Esophagus muscularis mucosa (tissue), 4 donors: Measurements from ENCODE around the gene KRCC1. TPM values are rescaled to one million over a fixed set of nuclear protein-coding genes. Genes with fewer than 3 reads are reported as not detected.

Experiments used
- DNase-seq: peaks from one replicate; pipeline ENCODE4 v3.0.0-alpha.2; 2017; ENCODE audit errors: extremely low spot score
- H3K27ac ChIP-seq, 4 donors: fragments of 200-600 bp; sonication (generic); replicated peaks in 1 of 4; 1 replicate in 3 of 4; 2 replicates in 1 of 4; pipeline ENCODE4 v1.5.1; 2016 to 2019; ENCODE audit warnings: mild to moderate bottlenecking in 1 of 4
- H3K27me3 ChIP-seq, 4 donors: fragments of 200-600 bp; sonication (generic); one replicate each; pipeline versions ENCODE4 v1.5.1 to v1.6.0; 2016 to 2019
- H3K36me3 ChIP-seq, 4 donors: fragments of 200-600 bp; sonication (generic); one replicate each; pipeline ENCODE4 v1.5.1; 2016 to 2019
- H3K4me1 ChIP-seq, 4 donors: fragments of 200-600 bp; sonication (generic); one replicate each; pipeline ENCODE4 v1.5.1; 2016 to 2019
- H3K4me3 ChIP-seq, 4 donors: fragments of 200-600 bp; sonication (generic); 1 replicate in 2 of 4; 2 replicates in 2 of 4; pipeline ENCODE4 v1.5.1; 2016 to 2019; ENCODE audit warnings: mild to moderate bottlenecking in 4 of 4, moderate library complexity in 1 of 4
- H3K9me3 ChIP-seq, 4 donors: fragments of 200-600 bp; sonication (generic); 1 replicate in 3 of 4; 2 replicates in 1 of 4; pipeline ENCODE4 v1.5.1; 2016 to 2019
- CTCF ChIP-seq, 3 experiments: fragments of 200-600 bp in 2 of 3; fragments of 450-650 bp in 1 of 3; sonication (generic) in 2 of 3; IDR thresholded peaks; one replicate each; pipeline ENCODE4 v1.5.1; 2017 to 2019; ENCODE audit warnings: antibody characterized with exemption in 3 of 3, mild to moderate bottlenecking in 2 of 3, moderate library complexity in 1 of 3
- EP300 ChIP-seq: sonication (generic); formaldehyde crosslinking; IDR thresholded peaks from one replicate; pipeline ENCODE4 v1.6.1; 2017; ENCODE audit warnings: antibody characterized with exemption
- POLR2A ChIP-seq: fragments of 450-650 bp; IDR thresholded peaks from one replicate; pipeline ENCODE4 v1.6.1; 2017; ENCODE audit warnings: antibody characterized with exemption, moderate library complexity, mild to moderate bottlenecking, low read depth
- POLR2AphosphoS5 ChIP-seq, 2 donors: sonication (generic); formaldehyde crosslinking; IDR thresholded peaks; one replicate each; pipeline ENCODE4 v1.6.1; 2017; ENCODE audit warnings: antibody characterized with exemption in 2 of 2
- WGBS: methylation state at CpG from one replicate; pipeline ENCODE4 v1.1.5; 2018; 5-methylcytosine and 5-hydroxymethylcytosine counted together
- intact Hi-C: fragments of 100-400 bp; cut with DNase I; formaldehyde crosslinking; loops from one replicate; pipeline ENCODE4 v1.15.1; 2023
- total RNA-seq, 4 donors: library from RNA; depleted of rRNA; stranded (reverse); fragments of >200 nt; gene quantifications; one replicate each; pipeline versions ENCODE4 v1.1.0 to v1.2.1, GENCODE V29; 2016

Gene KRCC1
- total RNA-seq, 4 donors from 2014 or later: 21.9 to 36.4 (median 27.9) TPM

- DNase-seq: no peak
- H3K27ac ChIP-seq: no peak overlapping the region
- 91% methylated on average over 4 of the region's 4 CpGs for WGBS
- peaks cover 20 to 72% (median 47%) of the 10 kb centered on the region in 4 donors for H3K36me3 ChIP-seq
- no peaks in the 10 kb centered on the region for H3K4me1 ChIP-seq
- intact Hi-C loops: no loop called here
- no peaks in the 10 kb centered on the region for H3K27me3 ChIP-seq
- TF ChIP-seq CTCF (IDR thresholded peaks at IDR 0.05) (no peak), EP300 (no peak), POLR2AphosphoS5 (IDR thresholded peaks at IDR 0.05) (no peak), POLR2A (no peak)
- H3K9me3 ChIP-seq: no peaks in the 10 kb centered on the region
- no peak overlapping the region for H3K4me3 ChIP-seq
These were observed 26.7 kb downstream of the KRCC1 start for GRCh38 chr2:88028931-88029330.

GRCh38 chr2:88027697-88028389 is 27.7 kb downstream of the KRCC1 start:
- DNase-seq: no peak
- 73% methylated on average over 10 of the region's 10 CpGs for WGBS
- Histone ChIP-seq H3K27me3 (no peaks in the 10 kb centered on the region), H3K9me3 (no peaks in the 10 kb centered on the region), H3K4me1 (no peaks in the 10 kb centered on the region), H3K27ac (no peak overlapping the region), H3K4me3 (no peak overlapping the region), H3K36me3 (peaks cover 20 to 62% (median 37%) of the 10 kb centered on the region in 4 donors)
- intact Hi-C loops: no loop called here
- TF ChIP-seq POLR2AphosphoS5 (IDR thresholded peaks at IDR 0.05): no peak
- TF ChIP-seq CTCF (IDR thresholded peaks at IDR 0.05): no peak
- no peak for TF ChIP-seq EP300
- TF ChIP-seq POLR2A: no peak

- Histone ChIP-seq H3K27ac (no peak overlapping the region), H3K36me3 (peaks cover 16 to 31% (median 19%) of the 10 kb centered on the region in 4 donors), H3K4me3 (no peak overlapping the region), H3K9me3 (no peaks in the 10 kb centered on the region), H3K27me3 (no peaks in the 10 kb centered on the region), H3K4me1 (no peaks in the 10 kb centered on the region)
- no peak for TF ChIP-seq POLR2A
- TF ChIP-seq CTCF (IDR thresholded peaks at IDR 0.05): no peak
- TF ChIP-seq POLR2AphosphoS5 (IDR thresholded peaks at IDR 0.05): no peak
- no peak for TF ChIP-seq EP300
- no peak for DNase-seq
- WGBS: 77% methylated on average over 6 of the region's 6 CpGs
- intact Hi-C loops: no loop called here
These were observed 31.1 kb downstream of the KRCC1 start for GRCh38 chr2:88024509-88024908.

- peaks cover 3 to 12% (median 5%) of the 10 kb centered on the region in 4 donors for H3K36me3 ChIP-seq
- no peak overlapping the region for H3K27ac ChIP-seq
- no peaks in the 10 kb centered on the region for H3K9me3 ChIP-seq
- no peak for DNase-seq
- TF ChIP-seq POLR2A: no peak
- TF ChIP-seq CTCF (IDR thresholded peaks at IDR 0.05): no peak
- no peak for TF ChIP-seq POLR2AphosphoS5 (IDR thresholded peaks at IDR 0.05)
- TF ChIP-seq EP300: no peak
- H3K27me3 ChIP-seq: no peaks in the 10 kb centered on the region
- peaks cover 0 to under 1% (median under 1%) of the 10 kb centered on the region in 4 donors for H3K4me1 ChIP-seq
- 83% methylated on average over 5 of the region's 5 CpGs for WGBS
- intact Hi-C loops: no loop called here
- H3K4me3 ChIP-seq: no peak overlapping the region
These were observed 33.0 kb downstream of the KRCC1 start for GRCh38 chr2:88022669-88022921.

- WGBS: 67% methylated on average over 3 of the region's 3 CpGs
- DNase-seq: no peak
- Histone ChIP-seq H3K4me1 (peaks cover 0 to 14% (median 13%) of the 10 kb centered on the region in 4 donors), H3K9me3 (no peaks in the 10 kb centered on the region), H3K36me3 (no peaks in the 10 kb centered on the region), H3K27ac (no peak overlapping the region), H3K27me3 (no peaks in the 10 kb centered on the region), H3K4me3 (no peak overlapping the region)
- no peak for TF ChIP-seq EP300
- TF ChIP-seq CTCF (IDR thresholded peaks at IDR 0.05): no peak
- no peak for TF ChIP-seq POLR2AphosphoS5 (IDR thresholded peaks at IDR 0.05)
- TF ChIP-seq POLR2A: no peak
- intact Hi-C loops: no loop called here
These were observed 35.6 kb downstream of the KRCC1 start for GRCh38 chr2:88019985-88020384.
